SK-N-SH treated with all-trans-retinoic acid at 6 μM for 48 hours (cell line): Measurements from ENCODE around the gene RASA3.

Experiments used
- ATAC-seq: fragments of 200-7000 bp; cut with Tn5 transposase; 3 replicates; pipeline ENCODE4 v1.9.1; 2020; ENCODE audit warnings: mild to moderate bottlenecking, moderate library complexity
- BACH2 ChIP-seq: fragments of 250-450 bp; sonication (Bioruptor Pico); IDR thresholded peaks from 2 replicates; pipeline ENCODE4 v1.9.0; 2021; ENCODE audit warnings: mild to moderate bottlenecking, borderline replicate concordance
- CSDC2 ChIP-seq: fragments of 250-450 bp; sonication (Bioruptor Pico); IDR thresholded peaks from 2 replicates; pipeline ENCODE4 v1.5.0; 2020; ENCODE audit warnings: mild to moderate bottlenecking, moderate library complexity
- CSRNP3 ChIP-seq: fragments of 250-450 bp; sonication (Bioruptor Pico); IDR thresholded peaks from 2 replicates; pipeline ENCODE4 v1.5.1; 2021; ENCODE audit warnings: mild to moderate bottlenecking, moderate library complexity
- ISL1 ChIP-seq: fragments of 250-450 bp; sonication (Bioruptor Pico); IDR thresholded peaks from 2 replicates; pipeline ENCODE4 v2.1.2; 2022; ENCODE audit warnings: mild to moderate bottlenecking, moderate library complexity
- OSR1 ChIP-seq: fragments of 250-450 bp; sonication (Bioruptor Pico); IDR thresholded peaks from 2 replicates; pipeline ENCODE4 v1.8.0; 2022; ENCODE audit warnings: moderate library complexity, mild to moderate bottlenecking, inconsistent platforms
- PATZ1 ChIP-seq: fragments of 250-450 bp; sonication (Bioruptor Pico); IDR thresholded peaks from 2 replicates; pipeline ENCODE4 v1.8.0; 2020; ENCODE audit warnings: mild to moderate bottlenecking, moderate library complexity, borderline replicate concordance
- POU6F1 ChIP-seq: fragments of 250-450 bp; sonication (Bioruptor Pico); IDR thresholded peaks from 2 replicates; pipeline ENCODE4 v1.8.0; 2021; ENCODE audit warnings: low read depth, mild to moderate bottlenecking, moderate library complexity, borderline replicate concordance
- PPARA ChIP-seq: fragments of 250-450 bp; sonication (Bioruptor Pico); IDR thresholded peaks from 2 replicates; pipeline ENCODE4 v1.5.0; 2020; ENCODE audit warnings: mild to moderate bottlenecking, borderline replicate concordance
- SNAI2 ChIP-seq: fragments of 250-450 bp; sonication (Bioruptor Pico); IDR thresholded peaks from 2 replicates; pipeline ENCODE4 v1.5.0; 2020; ENCODE audit warnings: mild to moderate bottlenecking, moderate library complexity
- TCF4 ChIP-seq: fragments of 250-450 bp; sonication (Bioruptor Pico); IDR thresholded peaks from 2 replicates; pipeline ENCODE4 v1.8.0; 2021; ENCODE audit warnings: mild to moderate bottlenecking, moderate library complexity, borderline replicate concordance
- TOX ChIP-seq: fragments of 250-450 bp; sonication (Bioruptor Pico); IDR thresholded peaks from 2 replicates; pipeline ENCODE4 v1.8.0; 2021; ENCODE audit warnings: mild to moderate bottlenecking, moderate library complexity, borderline replicate concordance
- TSHZ2 ChIP-seq: fragments of 250-450 bp; sonication (Bioruptor Pico); IDR thresholded peaks from 2 replicates; pipeline ENCODE4 v1.5.0; 2020; ENCODE audit warnings: mild to moderate bottlenecking, moderate library complexity
- ZNF565 ChIP-seq: fragments of 450-650 bp; formaldehyde crosslinking; conservative IDR thresholded peaks from 2 replicates; pipeline ENCODE4 v1.5.0; 2020; ENCODE audit warnings: low read depth, mild to moderate bottlenecking, moderate library complexity
- ZNF70 ChIP-seq: fragments of 450-650 bp; formaldehyde crosslinking; IDR thresholded peaks from 2 replicates; pipeline ENCODE4 v1.5.0; 2020; ENCODE audit warnings: mild to moderate bottlenecking, moderate library complexity
- ZNF8 ChIP-seq: fragments of 450-650 bp; formaldehyde crosslinking; IDR thresholded peaks from 2 replicates; pipeline ENCODE4 v1.5.0; 2020; ENCODE audit warnings: mild to moderate bottlenecking, moderate library complexity

The RASA3 gene

DNA sequence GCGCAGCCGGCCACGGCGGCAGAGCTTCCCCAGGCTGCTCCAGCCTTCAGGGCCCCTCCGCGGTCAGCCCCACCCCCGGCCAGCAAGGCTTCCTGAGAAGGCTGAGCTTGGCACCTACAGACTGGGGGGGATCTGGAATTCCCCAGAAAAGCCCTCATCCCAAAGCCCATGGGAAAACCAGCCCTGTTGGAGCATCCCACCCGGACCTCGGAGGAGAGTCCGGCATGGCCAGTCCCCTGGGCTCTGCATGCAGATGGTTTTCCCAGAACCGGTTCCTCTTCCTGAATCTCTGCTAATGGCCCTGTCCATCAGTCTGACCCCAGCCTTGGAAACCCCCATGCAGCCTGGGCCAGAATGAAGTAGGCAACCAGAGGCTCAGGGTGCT lies 10.3 kb downstream of the RASA3 start:
- TF ChIP-seq SNAI2 (CRISPR knock-in tag) (no peak), ZNF8 (CRISPR knock-in tag) (no peak), PPARA (no peak), TSHZ2 (CRISPR knock-in tag) (no peak), ZNF70 (no peak), CSDC2 (no peak), POU6F1 (CRISPR knock-in tag) (no peak), BACH2 (CRISPR knock-in tag) (no peak), OSR1 (CRISPR knock-in tag) (no peak), ZNF565 (CRISPR knock-in tag) (no peak), ISL1 (CRISPR knock-in tag) (no peak), TOX (CRISPR knock-in tag) (no peak), CSRNP3 (no peak)
- TF ChIP-seq, all 23 proteins: peak for 0
- ATAC-seq = no peak

DNA sequence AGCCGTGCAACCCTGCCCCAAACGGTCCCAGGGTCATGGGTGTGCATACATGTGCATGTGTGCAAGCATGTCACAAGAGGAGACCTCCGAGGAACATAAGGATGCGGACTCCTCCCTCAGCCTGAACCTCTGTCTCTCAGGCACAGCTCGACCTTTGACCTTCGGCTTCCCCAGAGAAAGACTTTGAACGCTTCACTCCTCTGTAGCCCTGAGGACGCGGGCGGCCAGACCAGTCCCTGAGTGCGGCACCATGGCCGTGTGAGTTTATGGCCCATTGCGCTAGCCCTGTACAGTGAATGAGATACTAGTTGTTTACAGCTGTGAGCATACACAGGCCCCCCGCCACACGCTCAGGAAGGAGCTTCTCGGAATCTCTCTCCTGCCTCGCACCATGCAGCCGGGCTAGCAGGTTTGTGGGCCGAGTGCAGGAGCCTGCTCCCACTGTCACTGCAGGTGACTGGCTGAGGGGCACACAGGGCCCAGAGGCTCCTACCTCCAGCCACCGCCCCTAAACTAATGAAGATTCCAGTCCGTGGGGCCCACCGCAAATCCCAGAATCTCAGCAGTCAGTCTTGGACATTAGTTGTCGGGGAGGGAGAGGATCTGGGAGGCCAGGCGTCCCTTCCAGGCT lies 10.8 kb downstream of the RASA3 start:
- ATAC-seq = no peak
- no peak for TF ChIP-seq TSHZ2 (CRISPR knock-in tag)

DNA sequence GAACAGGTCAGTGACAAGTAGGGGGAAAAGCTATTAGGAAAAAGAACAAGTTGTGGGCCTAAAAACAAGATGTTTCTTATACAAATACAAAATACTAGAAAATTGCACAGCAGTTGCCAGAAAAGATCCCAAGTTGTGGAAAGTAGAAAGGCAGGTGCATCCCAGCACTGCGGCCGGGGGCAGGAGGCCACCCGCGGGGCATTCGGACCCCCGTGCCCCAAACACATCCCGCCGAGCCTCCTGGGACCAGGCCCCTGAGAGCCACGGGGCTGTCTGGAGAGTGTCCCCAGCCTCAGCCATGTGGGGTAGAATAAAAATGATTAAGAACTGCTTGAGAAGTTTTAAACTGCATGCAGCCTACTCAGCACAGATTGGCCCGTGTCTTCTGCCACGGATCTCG lies 11.4 kb downstream of the RASA3 start:
- TF ChIP-seq TCF4 (CRISPR knock-in tag) (no peak), PATZ1 (no peak), CSRNP3 (no peak), OSR1 (CRISPR knock-in tag) (no peak), PPARA (no peak), ZNF565 (CRISPR knock-in tag) (no peak)
- TF ChIP-seq, all 23 proteins: peak for 0
- ATAC-seq = no peak
